Measurements from ENCODE around the gene HMCN2. TPM values are rescaled to one million over a fixed set of nuclear protein-coding genes. Genes with fewer than 3 reads are reported as not detected.
"Not testable (repeated sequence)": the region's sequence is repeated elsewhere in the genome, so short reads cannot be mapped to it uniquely, and the experiment has no call there.

The HMCN2 gene
- total RNA-seq, 1 donor from 2014 or later, result not detected

GRCh38 chr9:130432362-130432761 lies 166.8 kb downstream of the HMCN2 start:
- DNase-seq (ENCODE audit: low read depth), result no peak

DNA sequence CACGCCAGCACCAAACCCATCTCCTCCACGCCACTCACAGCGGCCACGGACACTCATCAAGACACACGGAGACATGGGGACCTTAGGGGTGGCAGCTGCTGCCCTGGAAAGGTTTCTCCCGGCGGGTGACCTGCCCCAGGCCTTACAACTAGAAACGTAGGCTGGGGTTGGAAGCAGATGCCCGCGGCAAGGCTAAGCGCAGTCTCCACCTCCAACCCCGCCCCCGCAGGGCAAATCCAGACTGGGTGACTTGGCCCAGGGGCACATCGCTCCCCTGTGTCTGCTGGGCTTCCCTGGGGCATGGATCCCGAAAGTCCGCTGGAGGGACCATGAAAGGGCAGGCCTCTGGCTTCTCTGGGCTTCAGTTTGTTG lies 167.2 kb downstream of the HMCN2 start:
- no peak for DNase-seq (ENCODE audit: low read depth)

GRCh38 chr9:130433168-130433946 lies 167.8 kb downstream of the HMCN2 start:
- no peak for DNase-seq (ENCODE audit: low read depth)

- no peak for DNase-seq (ENCODE audit: low read depth)
Observed at GRCh38 chr9:130433947-130434262, 168.3 kb downstream of the HMCN2 start.

DNA sequence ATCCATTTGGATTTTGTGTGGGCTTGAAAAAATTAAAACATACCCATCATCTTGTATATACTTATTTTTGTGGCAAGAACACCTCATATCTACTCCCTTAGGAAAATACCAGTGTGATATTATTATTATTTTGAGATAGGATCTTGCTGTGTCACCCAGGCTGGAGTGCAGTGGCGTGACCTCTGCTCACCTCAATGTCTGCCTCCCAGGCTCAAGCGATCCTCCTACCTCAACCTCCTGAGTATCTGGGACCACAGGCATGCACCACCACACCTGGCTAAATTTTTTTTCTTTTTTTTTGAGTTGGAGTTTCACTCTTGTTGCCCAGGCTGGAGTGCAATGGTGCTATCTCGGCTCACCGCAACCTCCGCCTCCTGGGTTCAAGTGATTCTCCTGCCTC lies 169.1 kb downstream of the HMCN2 start:
- not testable (repeated sequence) for DNase-seq (ENCODE audit: low read depth)

DNA sequence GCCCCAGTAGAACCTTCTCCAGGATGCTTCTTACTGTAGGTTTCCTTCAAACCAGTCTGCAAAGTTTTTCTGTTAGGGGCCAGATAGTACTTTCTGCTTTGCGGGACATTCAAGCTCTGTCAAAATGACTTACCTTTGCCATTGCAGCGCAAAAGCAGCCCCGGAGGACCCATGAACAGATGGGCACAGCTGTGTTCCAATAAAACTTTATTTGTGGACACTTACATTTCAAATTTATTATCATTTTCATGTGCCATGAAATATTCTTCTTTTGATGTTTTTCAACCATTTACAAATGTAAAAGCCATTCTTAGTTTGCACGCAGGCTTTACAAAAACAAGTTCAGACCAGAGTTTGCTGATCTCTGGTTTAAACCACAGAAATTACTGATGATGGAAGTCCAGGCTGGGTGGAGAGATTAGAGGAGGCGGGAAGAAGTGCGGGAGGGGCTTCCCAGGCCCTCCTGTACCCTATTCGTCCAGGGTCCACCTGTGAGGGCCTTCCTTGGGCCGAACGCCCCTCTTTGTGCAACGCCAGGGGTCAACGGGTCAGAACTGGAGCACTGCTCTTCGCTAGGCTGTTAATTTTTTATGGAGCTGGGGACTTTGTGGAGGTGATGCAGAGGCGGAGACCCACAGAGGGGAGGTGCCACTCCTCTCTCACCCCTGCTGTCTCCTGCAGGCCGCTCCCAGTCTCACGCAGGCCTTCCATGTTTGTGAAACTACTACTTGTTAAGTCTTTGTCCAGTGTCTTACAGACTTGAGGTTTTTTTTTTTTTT lies 171.6 kb downstream of the HMCN2 start:
- DNase-seq (ENCODE audit: low read depth), result no peak

DNA sequence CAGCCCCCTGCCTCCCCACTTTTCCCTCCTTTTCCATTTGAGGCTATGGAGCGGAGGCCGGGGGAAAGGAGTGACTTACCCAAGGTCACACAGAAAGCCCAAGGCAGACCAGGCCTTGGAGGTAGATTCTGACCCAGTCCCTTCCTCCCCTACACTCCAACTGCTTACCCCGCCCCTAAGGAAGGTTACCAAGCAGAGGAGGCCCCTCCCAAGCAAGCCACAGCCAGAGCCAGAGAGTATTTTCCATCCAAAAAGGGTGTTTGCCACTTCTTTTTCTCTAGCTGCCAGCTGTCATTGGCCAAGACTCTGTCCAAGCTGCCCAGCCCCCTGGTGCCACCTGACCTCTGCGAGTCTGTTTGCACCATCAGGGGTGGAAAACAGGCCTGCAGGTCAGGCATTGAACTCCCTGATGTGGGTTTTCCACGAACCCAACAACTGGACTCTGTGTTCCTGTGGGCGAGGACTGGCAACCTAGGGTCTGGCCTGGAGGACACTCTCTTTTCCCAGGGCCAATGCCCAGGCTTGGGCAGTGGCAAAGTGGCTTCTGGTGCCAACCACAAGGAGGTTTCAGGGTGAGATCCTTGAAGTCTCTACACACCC lies 172.9 kb downstream of the HMCN2 start:
- DNase-seq (ENCODE audit: low read depth), result no peak

GRCh38 chr9:130441031-130441430 lies 175.5 kb downstream of the HMCN2 start:
- DNase-seq (ENCODE audit: low read depth), result no peak

DNA sequence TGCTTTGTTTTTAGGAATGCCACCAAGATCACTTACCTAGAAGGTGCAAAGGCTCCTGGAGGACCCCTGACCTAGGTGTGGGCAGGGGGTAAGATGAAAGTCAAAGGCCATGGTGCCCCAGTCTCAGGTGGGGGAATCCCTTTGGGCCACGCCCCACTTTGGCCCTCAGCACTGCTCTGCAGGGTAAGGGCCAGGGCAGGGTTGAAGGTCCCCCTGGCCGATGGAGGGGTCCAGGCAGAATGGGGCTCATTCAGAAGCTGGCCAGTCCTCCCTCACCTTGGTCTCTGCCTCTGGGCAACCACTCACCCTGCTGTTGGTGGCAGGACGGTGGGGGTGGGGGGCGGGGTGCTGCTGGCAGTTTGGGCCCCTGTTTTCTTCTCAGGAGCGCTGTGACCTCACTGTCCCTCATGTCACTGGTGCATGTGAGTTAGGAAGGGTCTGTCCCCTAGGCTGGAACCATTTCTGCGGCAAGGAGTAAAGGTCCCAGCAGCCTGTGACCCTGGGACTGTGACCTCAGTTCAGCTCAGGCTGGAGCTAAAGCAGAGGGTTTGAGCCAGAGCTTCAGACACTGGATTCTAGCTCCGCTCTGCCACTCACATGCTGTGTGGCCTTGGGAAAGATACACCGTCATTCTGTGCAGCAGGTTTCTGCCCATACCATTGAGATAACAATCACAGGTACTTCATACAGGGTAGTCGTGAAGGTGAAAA lies 177.3 kb downstream of the HMCN2 start:
- no peak for DNase-seq (ENCODE audit: low read depth)

- DNase-seq (ENCODE audit: low read depth), result no peak
Observed at GRCh38 chr9:130443456-130443801, 177.9 kb downstream of the HMCN2 start.

GRCh38 chr9:130443840-130444492 lies 178.4 kb downstream of the HMCN2 start:
- no peak for DNase-seq (ENCODE audit: low read depth)

- DNase-seq (ENCODE audit: low read depth), result no peak
Observed at GRCh38 chr9:130444565-130445221, 179.1 kb downstream of the HMCN2 start, which contains the start of gene ASS1. ASS1 (plus strand) TSS chr9:130444961; CDS start chr9:130452229, 7,268 bp downstream.

DNA sequence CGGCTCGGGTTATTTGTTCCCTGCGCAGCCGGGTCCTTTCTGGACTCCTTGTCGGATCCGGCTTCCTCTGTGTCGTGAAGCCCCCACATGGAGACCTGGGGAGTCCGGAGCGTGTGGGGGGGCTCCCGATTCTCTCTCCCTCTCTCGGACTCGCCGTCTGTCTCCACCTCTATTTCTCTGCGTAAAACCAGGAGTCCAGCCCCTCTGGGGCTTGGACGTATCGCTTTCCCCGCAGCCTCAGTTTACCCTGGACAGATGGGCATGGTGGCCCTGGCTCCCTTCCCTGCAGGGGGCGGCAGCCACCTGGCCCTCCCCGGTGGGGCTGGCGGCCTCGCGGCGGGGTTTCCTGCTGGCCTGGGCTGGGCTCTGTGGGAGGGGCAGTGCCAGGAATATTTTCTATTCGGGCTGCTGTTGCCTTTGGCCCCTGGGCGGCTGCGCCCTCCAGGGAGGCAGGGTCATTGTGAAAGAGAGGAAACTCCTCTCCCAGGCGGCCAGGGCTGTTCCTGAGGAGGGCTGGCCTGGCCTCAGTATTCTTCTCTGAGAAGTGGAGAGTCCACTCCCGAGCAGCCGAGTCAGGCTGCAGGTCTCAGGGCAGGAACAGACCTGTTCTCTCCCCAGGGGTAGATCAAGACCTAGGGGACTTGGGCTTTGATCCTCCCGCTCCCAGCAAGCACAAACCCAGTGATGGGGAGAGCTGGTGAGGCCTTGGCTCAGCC lies 179.9 kb downstream of the HMCN2 start:
- DNase-seq (ENCODE audit: low read depth), result peak; percentile 44

DNA sequence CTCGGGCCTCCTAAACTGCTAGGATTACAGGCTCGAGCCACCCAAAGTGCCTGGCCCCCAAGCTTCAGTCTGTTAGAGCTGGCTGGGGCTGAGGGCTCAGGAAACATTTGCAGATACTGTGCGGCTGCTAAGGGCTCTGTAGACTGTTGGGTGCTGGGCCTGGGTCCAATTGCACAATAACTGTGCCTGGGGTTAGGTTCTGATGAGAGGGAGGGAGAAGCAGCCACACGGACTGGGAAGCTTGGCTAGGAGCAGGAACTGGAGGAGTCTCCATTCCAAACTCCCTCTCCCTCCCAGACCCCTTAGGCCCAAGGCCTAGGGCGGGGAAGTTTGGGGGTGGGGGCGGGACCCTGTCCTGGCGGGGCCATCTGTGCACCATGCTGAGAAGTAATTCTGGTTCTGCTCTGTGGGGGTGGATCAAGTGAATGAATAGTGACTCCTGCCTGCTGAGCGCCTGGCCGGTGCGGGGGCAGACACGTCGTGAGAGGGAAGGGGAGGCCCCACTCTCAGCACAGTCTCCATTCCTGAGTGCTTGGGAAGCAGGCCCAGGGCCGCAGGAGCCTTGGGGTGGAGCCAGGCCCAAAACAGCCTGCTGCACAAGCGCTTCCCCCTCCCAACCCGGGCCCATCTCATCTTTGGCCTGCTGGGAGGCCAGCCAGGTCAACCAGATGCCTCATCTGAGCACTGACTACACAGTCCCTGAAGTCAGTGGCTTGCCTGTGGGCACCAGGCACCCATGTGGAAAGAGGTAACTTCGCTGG lies 180.7 kb downstream of the HMCN2 start:
- DNase-seq (ENCODE audit: low read depth), result peak; percentile 72

- no peak for DNase-seq (ENCODE audit: low read depth)
Observed at GRCh38 chr9:130447193-130447816, 181.7 kb downstream of the HMCN2 start.

GRCh38 chr9:130448035-130448624 lies 182.6 kb downstream of the HMCN2 start:
- no peak for DNase-seq (ENCODE audit: low read depth)

GRCh38 chr9:130448771-130449603 lies 183.4 kb downstream of the HMCN2 start:
- peak; percentile 58 for DNase-seq (ENCODE audit: low read depth)
